ENCODE data around the gene DHX38.

The DHX38 gene

GRCh38 chr16:72091217-72091616 lies 2.4 kb upstream of the DHX38 start:
- no peak for TF ChIP-seq CTCF (conservative IDR thresholded peaks at IDR 0.05; ENCODE audit: control insufficient read depth, insufficient read depth, low read depth, low read length)
- no peak for DNase-seq (ENCODE audit: low read depth)
- no peak overlapping the region for H3K4me3 ChIP-seq (ENCODE audit: control insufficient read depth, low read depth, low read length)

- TF ChIP-seq CTCF (conservative IDR thresholded peaks at IDR 0.05; ENCODE audit: control insufficient read depth, insufficient read depth, low read depth, low read length), result no peak
- H3K4me3 ChIP-seq (ENCODE audit: control insufficient read depth, low read depth, low read length), result peak overlapping the region; percentile 98
- DNase-seq (ENCODE audit: low read depth), result peak; percentile 78
Measured at GRCh38 chr16:72092832-72093447, 707 bp upstream of the DHX38 start.

- H3K4me3 ChIP-seq (ENCODE audit: control insufficient read depth, low read depth, low read length), result peak overlapping the region; percentile 98
- DNase-seq (ENCODE audit: low read depth), result no peak
- TF ChIP-seq CTCF (conservative IDR thresholded peaks at IDR 0.05; ENCODE audit: control insufficient read depth, insufficient read depth, low read depth, low read length), result no peak
Measured at GRCh38 chr16:72094266-72094610, 591 bp downstream of the DHX38 start.

- no peak overlapping the region for H3K4me3 ChIP-seq (ENCODE audit: control insufficient read depth, low read depth, low read length)
- no peak for DNase-seq (ENCODE audit: low read depth)
- TF ChIP-seq CTCF (conservative IDR thresholded peaks at IDR 0.05; ENCODE audit: control insufficient read depth, insufficient read depth, low read depth, low read length), result no peak
Measured at GRCh38 chr16:72098936-72099335, 5.3 kb downstream of the DHX38 start.

GRCh38 chr16:72099377-72099818 lies 5.8 kb downstream of the DHX38 start:
- DNase-seq (ENCODE audit: low read depth), result peak; percentile 56
- peak; percentile 60 for TF ChIP-seq CTCF (conservative IDR thresholded peaks at IDR 0.05; ENCODE audit: control insufficient read depth, insufficient read depth, low read depth, low read length)
- no peak overlapping the region for H3K4me3 ChIP-seq (ENCODE audit: control insufficient read depth, low read depth, low read length)

- TF ChIP-seq CTCF (conservative IDR thresholded peaks at IDR 0.05; ENCODE audit: control insufficient read depth, insufficient read depth, low read depth, low read length), result no peak
- no peak for DNase-seq (ENCODE audit: low read depth)
- H3K4me3 ChIP-seq (ENCODE audit: control insufficient read depth, low read depth, low read length), result no peak overlapping the region
Measured at GRCh38 chr16:72101195-72101594, 7.5 kb downstream of the DHX38 start.

- TF ChIP-seq CTCF (conservative IDR thresholded peaks at IDR 0.05; ENCODE audit: control insufficient read depth, insufficient read depth, low read depth, low read length), result no peak
- H3K4me3 ChIP-seq (ENCODE audit: control insufficient read depth, low read depth, low read length), result no peak overlapping the region
- no peak for DNase-seq (ENCODE audit: low read depth)
Measured at GRCh38 chr16:72104905-72105304, 11.3 kb downstream of the DHX38 start.

All from fibroblast of mammary gland (primary cell).